Gastrocnemius medialis (tissue), 4 donors: Measurements from ENCODE around the gene PNPLA4. TPM values are rescaled to one million over a fixed set of nuclear protein-coding genes. Genes with fewer than 3 reads are reported as not detected.

Source experiments
- ATAC-seq, 2 donors: fragments of 150-250 bp; one replicate each; pipeline ENCODE4 v1.9.1; 2016
- DNase-seq, 2 donors: peaks; one replicate each; pipeline ENCODE4 v3.0.0-alpha.2; 2019
- H3K27ac ChIP-seq, 4 donors: fragments of 200-600 bp; sonication (generic); 1 replicate in 1 of 4; 2 replicates in 3 of 4; pipeline ENCODE4 v1.5.1; 2016 to 2018; ENCODE audit warnings: mild to moderate bottlenecking in 2 of 4, moderate library complexity in 1 of 4
- H3K27me3 ChIP-seq, 3 donors: fragments of 200-600 bp; sonication (generic) in 2 of 3; 1 replicate in 1 of 3; 2 replicates in 2 of 3; pipeline versions ENCODE4 v1.5.1 to v1.6.0; 2016 to 2019; ENCODE audit warnings: mild to moderate bottlenecking in 1 of 3, moderate library complexity in 1 of 3
- H3K36me3 ChIP-seq, 2 donors: fragments of 200-600 bp; sonication (generic) in 1 of 2; one replicate each; pipeline ENCODE4 v1.5.1; 2017 to 2018
- H3K4me1 ChIP-seq, 2 donors: fragments of 200-600 bp; sonication (generic) in 1 of 2; one replicate each; pipeline ENCODE4 v1.5.1; 2016 to 2017; ENCODE audit warnings: mild to moderate bottlenecking in 2 of 2
- H3K4me3 ChIP-seq, 4 donors: fragments of 200-600 bp; sonication (generic) in 3 of 4; 1 replicate in 1 of 4; 2 replicates in 3 of 4; pipeline ENCODE4 v1.5.1; 2016 to 2019; ENCODE audit warnings: mild to moderate bottlenecking in 2 of 4
- H3K9me3 ChIP-seq, 3 donors: fragments of 200-600 bp; sonication (generic) in 2 of 3; 1 replicate in 1 of 3; 2 replicates in 2 of 3; pipeline ENCODE4 v1.5.1; 2016 to 2019
- CTCF ChIP-seq, 5 experiments: fragments of 450-650 bp in 3 of 5; fragments of 200-600 bp in 2 of 5; sonication (generic) in 2 of 5; IDR thresholded peaks in 4 of 5; conservative IDR thresholded peaks in 1 of 5; 1 replicate in 4 of 5; 2 replicates in 1 of 5; pipeline ENCODE4 v1.5.1; 2016 to 2019; ENCODE audit warnings: antibody characterized with exemption in 5 of 5, mild to moderate bottlenecking in 3 of 5, moderate library complexity in 3 of 5
- POLR2A ChIP-seq, 2 donors: fragments of 450-650 bp; IDR thresholded peaks; one replicate each; pipeline ENCODE4 v1.6.1; 2017; ENCODE audit warnings: antibody characterized with exemption in 2 of 2, mild to moderate bottlenecking in 2 of 2, moderate library complexity in 2 of 2
- in situ Hi-C, 4 donors: fragments of 200-750 bp; cut with MboI; loops; one replicate each; pipeline versions ENCODE4 v1.15.0 to v1.8.0; 2017; ENCODE audit warnings: low sequenced_read_pairs in 4 of 4
- intact Hi-C: fragments of 100-400 bp; cut with DNase I; formaldehyde crosslinking; loops from one replicate; pipeline ENCODE4 v1.15.1; 2023; ENCODE audit warnings: low total_unique reads
- total RNA-seq, 4 donors: library from RNA; depleted of rRNA; stranded (reverse); fragments of >200 nt; gene quantifications; one replicate each; pipeline versions ENCODE4 v1.1.0 to v1.2.3, GENCODE V29; 2016

Gene PNPLA4
- total RNA-seq, 4 donors from 2014 or later, result 20.9 to 45.6 (median 33.8) TPM

- Histone ChIP-seq H3K4me3 (no peak overlapping the region), H3K4me1 (no peaks in the 10 kb centered on the region), H3K27ac (no peak overlapping the region), H3K9me3 (no peaks in the 10 kb centered on the region), H3K27me3 (no peaks in the 10 kb centered on the region), H3K36me3 (no peaks in the 10 kb centered on the region)
- no peak for DNase-seq
- in situ Hi-C loops, result no loop called here
- no peak for ATAC-seq
- intact Hi-C loops, result no loop called here
- no peak for TF ChIP-seq POLR2A (IDR thresholded peaks at IDR 0.05)
- no peak for TF ChIP-seq CTCF (IDR thresholded peaks at IDR 0.05 in 4 of 5, conservative IDR thresholded peaks at IDR 0.05 in 1 of 5)
These were observed 55.2 kb downstream of the PNPLA4 start for GRCh38 chrX:7872042-7872441.

GRCh38 chrX:7852166-7852565 is 75.0 kb downstream of the PNPLA4 start:
- Histone ChIP-seq H3K27me3 (no peaks in the 10 kb centered on the region), H3K36me3 (no peaks in the 10 kb centered on the region), H3K27ac (no peak overlapping the region), H3K9me3 (no peaks in the 10 kb centered on the region), H3K4me3 (no peak overlapping the region), H3K4me1 (no peaks in the 10 kb centered on the region)
- in situ Hi-C loops, result no loop called here
- TF ChIP-seq POLR2A (IDR thresholded peaks at IDR 0.05), result no peak
- TF ChIP-seq CTCF (IDR thresholded peaks at IDR 0.05 in 4 of 5, conservative IDR thresholded peaks at IDR 0.05 in 1 of 5), result no peak
- intact Hi-C loops, result no loop called here
- ATAC-seq (no peak), DNase-seq (no peak)

Other genes starting within 250 kb of the PNPLA4 start
- gene VCX, start 84.2 kb downstream of the PNPLA4 start, total RNA-seq, result not detected
- gene VCX2, start 243.9 kb upstream of the PNPLA4 start, total RNA-seq, result not detected